Stimulated activated CD4-positive, alpha-beta T cell treated with anti-CD3 and anti-CD28 coated beads, Interleukin-15, amount 100 ng/mL, for 48 hours (primary cell): ENCODE data around the gene FCGBP.
A peak's percentile ranks its signal among the peaks of the same experiment; 100 is the strongest.
"Not testable (repeated sequence)": the region's sequence is repeated elsewhere in the genome, so short reads cannot be mapped to it uniquely, and the experiment has no call there.

Source experiments
- DNase-seq, 2 donors: peaks; one replicate each; pipeline ENCODE4 v3.0.0-alpha.2; 2020; ENCODE audit warnings: low read depth in 2 of 2

The FCGBP gene

GRCh38 chr19:39934584-39935363 lies at the start of gene FCGBP:
Gene FCGBP, minus strand, starts transcription at chr19:39934634.
- no peak for DNase-seq

DNA sequence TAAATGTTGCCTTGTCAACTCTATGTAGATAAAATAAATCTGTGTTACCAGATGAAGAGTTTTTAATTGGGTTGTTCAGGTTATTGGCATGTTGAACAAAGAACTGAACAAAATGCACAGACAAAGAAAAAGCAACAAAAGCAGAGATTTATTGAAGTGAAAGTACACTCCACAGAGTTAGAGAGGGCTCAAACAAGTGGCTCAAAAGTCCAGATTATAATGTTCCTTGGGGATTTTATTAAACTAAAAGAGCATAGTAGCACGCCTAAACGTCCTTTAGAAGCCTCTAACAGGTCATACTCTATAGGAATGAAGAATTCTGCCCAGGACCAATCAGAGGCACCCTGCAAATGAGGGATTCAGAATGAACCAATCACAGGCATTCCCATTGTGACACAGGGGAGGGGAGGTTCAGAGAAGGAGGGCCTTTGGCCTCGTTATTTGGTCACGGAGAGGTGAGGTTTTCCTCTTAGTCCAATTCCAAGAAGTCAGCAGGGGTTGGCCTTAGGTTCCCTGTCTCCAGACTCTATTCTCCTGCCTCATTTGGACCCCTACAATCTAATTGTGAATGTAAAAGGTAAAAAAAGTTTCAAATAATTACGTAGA lies 49.4 kb upstream of the FCGBP start:
- DNase-seq = no peak

- no peak for DNase-seq
These were observed 48.4 kb upstream of the FCGBP start for GRCh38 chr19:39982883-39983282.

- DNase-seq = no peak
These were observed 40.1 kb upstream of the FCGBP start for GRCh38 chr19:39974377-39975155.

GRCh38 chr19:39971380-39972035 lies 37.1 kb upstream of the FCGBP start:
- DNase-seq = no peak

GRCh38 chr19:39970675-39971379 lies 36.4 kb upstream of the FCGBP start, which contains the start of gene PSMC4:
Gene PSMC4, plus strand, starts transcription at chr19:39971165. Its CDS starts 38 bp downstream, at chr19:39971203.
- peak; percentile 96 to 97 for DNase-seq

- DNase-seq = no peak
These were observed 35.9 kb upstream of the FCGBP start for GRCh38 chr19:39970425-39970674.

DNA sequence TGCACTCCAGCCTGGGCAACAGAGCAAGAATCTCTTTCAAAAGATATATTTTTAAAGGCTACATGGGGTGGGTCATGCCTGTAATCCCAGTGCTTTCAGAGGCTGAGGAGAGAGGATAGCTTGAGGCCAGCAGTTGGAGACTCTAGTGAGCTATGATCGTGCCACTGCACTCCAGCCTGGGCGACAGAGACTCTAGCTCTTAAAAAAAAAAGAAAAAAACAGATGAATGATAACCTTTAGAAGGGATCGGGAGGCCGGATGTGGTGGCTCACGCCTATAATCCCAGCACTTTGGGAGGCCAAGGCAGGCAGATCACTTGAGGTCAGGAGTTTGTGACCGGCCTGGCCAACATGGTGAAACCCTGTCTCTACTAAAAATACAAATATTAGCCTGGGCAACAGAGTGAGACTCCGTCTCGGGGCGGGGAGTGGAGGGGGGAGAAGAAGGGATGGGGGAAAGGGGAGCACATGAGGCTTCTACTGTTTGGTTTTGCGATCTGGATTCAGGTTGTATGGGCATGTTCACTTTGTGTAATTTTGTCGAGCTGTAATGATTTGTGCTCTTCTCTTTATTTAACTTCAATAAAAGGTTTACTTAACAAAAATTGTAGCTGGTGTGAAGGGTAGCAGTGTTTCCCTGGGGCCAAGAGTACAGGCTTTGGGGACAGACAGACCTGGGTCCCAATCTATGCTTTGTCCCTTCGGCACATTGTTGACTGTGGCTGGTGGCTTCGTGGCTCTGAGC lies 35.4 kb upstream of the FCGBP start:
- no peak for DNase-seq

GRCh38 chr19:39969266-39969665 lies 34.8 kb upstream of the FCGBP start:
- no peak for DNase-seq

DNA sequence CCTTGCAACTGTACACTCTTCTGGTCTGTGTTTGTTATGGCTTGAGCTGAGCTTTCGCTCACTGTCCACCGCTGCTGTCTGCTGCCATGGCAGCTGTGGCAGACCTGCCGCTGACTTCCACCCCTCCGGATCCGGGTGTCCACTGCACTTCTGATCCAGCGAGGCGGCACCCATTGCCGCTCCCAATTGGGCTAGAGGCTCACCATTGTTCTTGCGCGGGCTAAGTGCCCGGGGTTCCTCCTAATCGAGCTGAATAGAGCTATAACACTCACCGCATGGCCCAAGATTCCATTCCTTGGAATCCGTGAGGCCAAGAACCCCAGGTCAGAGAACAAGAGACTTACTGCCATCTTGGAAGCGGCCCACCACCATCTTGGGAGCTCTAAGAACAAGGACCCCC lies 34.4 kb upstream of the FCGBP start:
- DNase-seq = no peak

DNA sequence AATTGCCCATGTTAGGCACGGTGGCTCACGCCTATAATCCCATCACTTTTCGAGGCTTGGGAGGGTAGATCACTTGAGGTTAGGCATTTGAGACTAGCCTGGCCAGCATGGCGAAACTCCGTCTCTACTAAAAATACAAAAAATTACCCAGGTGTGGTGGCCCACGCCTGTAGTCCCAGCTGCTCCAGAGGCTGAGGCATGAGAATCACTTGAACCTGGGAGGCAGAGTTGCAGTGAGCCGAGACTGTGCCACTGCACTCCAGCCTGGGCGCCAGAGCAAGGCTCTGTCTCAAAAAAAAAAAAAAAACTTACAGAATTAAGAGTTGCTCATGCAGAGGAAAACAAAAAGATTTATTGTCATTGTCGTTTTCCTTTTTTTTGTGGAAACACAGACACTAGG lies 33.1 kb upstream of the FCGBP start:
- DNase-seq = no peak

- DNase-seq = no peak
These were observed 32.2 kb upstream of the FCGBP start for GRCh38 chr19:39966617-39967016.

GRCh38 chr19:39963898-39964297 lies 29.5 kb upstream of the FCGBP start:
- DNase-seq = no peak

- not testable (repeated sequence) for DNase-seq
These were observed 25.0 kb upstream of the FCGBP start for GRCh38 chr19:39959407-39959806.

- not testable (repeated sequence) for DNase-seq
These were observed 24.5 kb upstream of the FCGBP start for GRCh38 chr19:39958942-39959341.

- not testable (repeated sequence) for DNase-seq
These were observed 23.5 kb upstream of the FCGBP start for GRCh38 chr19:39957886-39958285.

DNA sequence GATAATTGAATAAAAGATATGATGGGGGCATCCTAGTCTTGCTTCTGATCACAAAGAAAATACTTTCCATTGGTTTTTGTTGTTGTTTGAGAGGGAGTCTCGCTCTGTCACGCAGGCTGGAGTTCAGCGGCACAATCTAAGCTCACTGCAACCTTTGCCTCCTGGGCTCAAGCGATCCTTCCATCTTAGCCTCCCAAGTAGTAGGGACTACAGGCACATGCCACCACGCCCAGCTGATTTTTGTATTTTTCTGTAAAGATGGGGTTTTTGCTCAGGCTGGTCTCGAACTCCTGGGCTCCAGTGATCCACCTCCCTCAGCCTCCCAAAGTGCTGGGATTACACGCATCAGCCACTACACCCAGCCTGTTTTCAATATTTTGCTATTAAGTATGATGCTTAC lies 19.5 kb upstream of the FCGBP start:
- DNase-seq = no peak

DNA sequence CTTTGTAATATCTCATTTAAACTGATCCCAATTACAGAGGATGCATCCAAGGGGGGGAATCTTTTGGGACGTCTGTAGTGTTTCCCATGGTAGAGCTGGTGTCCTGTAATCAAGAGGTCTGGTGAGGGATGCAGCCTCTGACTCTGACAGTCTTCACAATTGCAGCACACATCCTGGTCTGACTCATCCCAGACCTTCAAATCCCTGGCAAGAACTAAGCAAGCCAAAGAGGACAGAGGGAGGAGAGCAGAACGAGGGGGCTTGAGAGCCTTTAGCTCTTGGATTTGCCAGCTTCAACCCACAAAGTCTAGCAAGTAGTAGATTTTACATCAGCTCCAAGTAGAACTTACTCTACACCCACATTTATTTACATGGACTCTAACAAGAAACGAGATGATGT lies 17.3 kb upstream of the FCGBP start:
- no peak for DNase-seq

DNA sequence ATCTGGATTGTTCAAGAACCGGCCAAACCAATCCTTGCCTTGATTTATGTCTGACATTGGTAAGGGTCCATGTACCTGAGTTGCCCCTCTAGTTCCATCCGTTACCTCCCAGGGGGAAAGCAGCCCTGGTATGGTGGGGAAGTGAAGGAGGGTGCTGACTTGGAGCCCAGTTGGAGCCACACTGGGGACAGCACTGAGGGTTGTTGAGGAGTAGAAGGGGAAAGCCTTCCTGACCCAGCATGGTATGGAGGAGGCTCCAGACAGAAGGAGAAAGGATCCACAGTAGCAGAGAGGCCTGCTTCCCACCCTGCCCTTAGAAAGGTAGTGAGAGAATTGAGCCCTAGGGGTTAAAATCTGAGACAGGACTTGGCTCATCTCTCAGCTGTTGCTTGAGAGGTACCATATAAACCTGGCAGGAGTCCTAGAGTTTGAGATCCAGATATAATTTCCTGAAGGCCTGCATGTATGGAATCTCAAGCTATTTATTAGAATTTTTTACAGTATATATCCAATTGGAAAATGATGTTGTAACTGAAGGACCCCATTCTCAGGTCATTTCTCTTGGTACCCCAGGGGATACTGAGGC lies 16.7 kb upstream of the FCGBP start:
- DNase-seq = no peak

DNA sequence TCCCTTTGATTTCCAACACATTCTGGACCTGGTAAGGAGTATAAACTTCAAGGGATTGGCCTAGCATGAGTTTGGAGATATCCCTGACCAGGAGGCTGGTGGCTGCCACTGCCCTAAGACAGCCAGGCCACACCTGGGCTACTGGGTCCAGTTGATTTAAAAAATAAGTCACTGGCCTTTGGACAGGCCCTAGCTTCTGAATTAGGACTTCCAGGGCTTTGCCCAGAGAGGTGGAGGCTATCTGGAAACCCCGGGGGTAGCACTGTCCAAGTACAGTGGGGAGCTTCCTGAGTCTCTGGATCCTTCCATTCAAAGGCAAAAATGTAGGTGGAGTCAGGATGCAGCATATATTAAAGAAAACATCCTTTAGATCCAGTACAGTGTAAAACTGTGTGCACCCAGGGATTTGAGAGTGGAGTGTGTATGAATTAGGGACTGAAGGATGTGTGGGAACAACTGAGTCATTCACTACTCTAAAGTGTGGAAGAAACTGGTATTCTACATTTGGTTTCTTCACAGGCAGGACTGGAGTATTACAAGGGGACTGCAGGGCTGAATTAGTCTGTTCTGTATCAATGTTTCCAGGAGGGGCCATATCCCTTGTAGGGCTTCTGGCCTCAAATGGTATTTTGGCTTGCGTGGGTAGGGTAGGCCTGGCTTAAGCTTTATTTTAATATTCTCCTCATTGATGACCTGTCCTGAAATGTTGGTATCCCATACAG lies 14.8 kb upstream of the FCGBP start:
- DNase-seq = no peak
